OCI-LY3 (cell line): ENCODE measurements around the gene TSPAN16.

ENCODE experiments used
- H2AFZ ChIP-seq: fragments of 200-600, 300-600 bp; shearing (Covaris generic); 2 replicates; pipeline ENCODE4 v1.6.0; 2014; ENCODE audit warnings: antibody characterized with exemption, low read depth, low read length
- H3K27ac ChIP-seq: fragments of 200-600, 300-600 bp; sonication (generic); 2 replicates; pipeline ENCODE4 v1.5.1; 2014; ENCODE audit warnings: mild to moderate bottlenecking, low read length, moderate library complexity, mixed read lengths
- H3K27me3 ChIP-seq: fragments of 200-600, 300-600 bp; sonication (generic); 2 replicates; pipeline ENCODE4 v1.6.1; 2014; ENCODE audit warnings: low read depth, low read length, mixed read lengths
- H3K36me3 ChIP-seq: fragments of 200-600, 300-600 bp; sonication (generic); replicated peaks from 2 replicates; pipeline ENCODE3; 2014; ENCODE audit warnings: low read depth, low read length, mixed read lengths
- H3K4me1 ChIP-seq: fragments of 300-600, 200-600 bp; sonication (generic); 2 replicates; pipeline ENCODE4 v1.6.1; 2014; ENCODE audit warnings: low read length, mixed read lengths
- H3K4me2 ChIP-seq: fragments of 200-600, 300-600 bp; sonication (generic); 2 replicates; pipeline ENCODE4 v1.6.1; 2014; ENCODE audit warnings: low read length, mixed read lengths
- H3K4me3 ChIP-seq: fragments of 300-600, 200-600 bp; sonication (generic); 2 replicates; pipeline ENCODE4 v1.5.1; 2014; ENCODE audit warnings: antibody characterized with exemption, mild to moderate bottlenecking, low read length, moderate library complexity
- H3K79me2 ChIP-seq: fragments of 300-600, 200-600 bp; shearing (Covaris generic); 2 replicates; pipeline ENCODE4 v1.6.1; 2014; ENCODE audit warnings: mild to moderate bottlenecking, low read length, mixed read lengths
- H3K9ac ChIP-seq: fragments of 300-600, 200-600 bp; shearing (Covaris generic); 2 replicates; pipeline ENCODE4 v1.6.0; 2014; ENCODE audit warnings: mild to moderate bottlenecking, low read length, moderate library complexity
- H3K9me3 ChIP-seq: fragments of 200-600, 300-600 bp; shearing (Covaris generic); 2 replicates; pipeline ENCODE4 v1.6.1; 2014; ENCODE audit warnings: low read length, mixed read lengths; ENCODE audit not compliant: insufficient read depth
- H4K20me1 ChIP-seq: fragments of 200-600, 300-600 bp; sonication (generic); 2 replicates; pipeline ENCODE4 v1.6.1; 2016; ENCODE audit warnings: low read length, mixed read lengths; ENCODE audit not compliant: insufficient read depth
- CTCF ChIP-seq: fragments of 200-600, 300-600 bp; sonication (generic); IDR thresholded peaks from 2 replicates; pipeline ENCODE4 v1.5.1; 2014; ENCODE audit warnings: antibody characterized with exemption, low read length, low read depth
- EZH2phosphoT487 ChIP-seq: fragments of 200-600 bp; shearing (Covaris generic); IDR thresholded peaks from 2 replicates; pipeline ENCODE4 v1.6.1; 2018; ENCODE audit warnings: antibody characterized with exemption, mixed run types, low read depth

The TSPAN16 gene

GRCh38 chr19:11364935-11365334 lies 69.0 kb downstream of the TSPAN16 start:
- Histone ChIP-seq H3K9me3 (no peaks in the 10 kb centered on the region), H3K4me1 (no peaks in the 10 kb centered on the region), H3K79me2 (no peaks in the 10 kb centered on the region), H4K20me1 (0 out of 2 replicates have a peak, but pooled peaks cover 4% of the 10 kb centered on the region), H3K27ac (no peak overlapping the region), H2AFZ (no peak overlapping the region), H3K9ac (no peak overlapping the region), H3K27me3 (no peaks in the 10 kb centered on the region), H3K4me2 (no peak overlapping the region), H3K36me3 (no peaks in the 10 kb centered on the region), H3K4me3 (no peak overlapping the region)
- TF ChIP-seq EZH2phosphoT487 (no peak), CTCF (no peak)
